ENCODE measurements around the gene IDI2. TPM values are rescaled to one million over a fixed set of nuclear protein-coding genes. Genes with fewer than 3 reads are reported as not detected.
"Not testable (repeated sequence)": the region's sequence is repeated elsewhere in the genome, so short reads cannot be mapped to it uniquely, and the experiment has no call there.

IDI2 gene
- total and polyA plus RNA-seq, 12 donors: 0.07 to 1.2 (median 0.44) TPM; not detected in 4

GRCh38 chr10:1010703-1011102 lies 15.0 kb downstream of the IDI2 start:
- intact Hi-C loops (cut with DNase I): no loop called here
- ATAC-seq: no peak
- H3K27ac ChIP-seq: no peak overlapping the region
- peaks cover 3 to 100% (median 80%) of the 10 kb centered on the region in 9 donors for H3K36me3 ChIP-seq
- no peak overlapping the region for H3K4me3 ChIP-seq
- no peaks in the 10 kb centered on the region for H3K9me3 ChIP-seq
- no peak for DNase-seq
- 92 to 93% methylated on average over 7 of the region's 7 CpGs for WGBS, 2 donors
- no peaks in the 10 kb centered on the region for H3K27me3 ChIP-seq
- TF ChIP-seq, protein P1, sequence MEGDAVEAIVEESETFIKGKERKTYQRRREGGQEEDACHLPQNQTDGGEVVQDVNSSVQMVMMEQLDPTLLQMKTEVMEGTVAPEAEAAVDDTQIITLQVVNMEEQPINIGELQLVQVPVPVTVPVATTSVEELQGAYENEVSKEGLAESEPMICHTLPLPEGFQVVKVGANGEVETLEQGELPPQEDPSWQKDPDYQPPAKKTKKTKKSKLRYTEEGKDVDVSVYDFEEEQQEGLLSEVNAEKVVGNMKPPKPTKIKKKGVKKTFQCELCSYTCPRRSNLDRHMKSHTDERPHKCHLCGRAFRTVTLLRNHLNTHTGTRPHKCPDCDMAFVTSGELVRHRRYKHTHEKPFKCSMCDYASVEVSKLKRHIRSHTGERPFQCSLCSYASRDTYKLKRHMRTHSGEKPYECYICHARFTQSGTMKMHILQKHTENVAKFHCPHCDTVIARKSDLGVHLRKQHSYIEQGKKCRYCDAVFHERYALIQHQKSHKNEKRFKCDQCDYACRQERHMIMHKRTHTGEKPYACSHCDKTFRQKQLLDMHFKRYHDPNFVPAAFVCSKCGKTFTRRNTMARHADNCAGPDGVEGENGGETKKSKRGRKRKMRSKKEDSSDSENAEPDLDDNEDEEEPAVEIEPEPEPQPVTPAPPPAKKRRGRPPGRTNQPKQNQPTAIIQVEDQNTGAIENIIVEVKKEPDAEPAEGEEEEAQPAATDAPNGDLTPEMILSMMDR (IDR thresholded peaks at IDR 0.05): no peak
- H3K4me1 ChIP-seq: no peaks in the 10 kb centered on the region

GRCh38 chr10:1009947-1010346 lies 15.7 kb downstream of the IDI2 start:
- DNase-seq; H3K4me3 ChIP-seq; ATAC-seq; H3K4me1 ChIP-seq; H3K27me3 ChIP-seq; H3K9me3 ChIP-seq; intact Hi-C loops (cut with DNase I); H3K27ac ChIP-seq: not testable (repeated sequence)
- 60 to 68% methylated on average over 7 to 8 of the region's 8 CpGs for WGBS, 2 donors
- H3K36me3 ChIP-seq: peaks cover 3 to 100% (median 84%) of the 10 kb centered on the region in 9 donors

DNA sequence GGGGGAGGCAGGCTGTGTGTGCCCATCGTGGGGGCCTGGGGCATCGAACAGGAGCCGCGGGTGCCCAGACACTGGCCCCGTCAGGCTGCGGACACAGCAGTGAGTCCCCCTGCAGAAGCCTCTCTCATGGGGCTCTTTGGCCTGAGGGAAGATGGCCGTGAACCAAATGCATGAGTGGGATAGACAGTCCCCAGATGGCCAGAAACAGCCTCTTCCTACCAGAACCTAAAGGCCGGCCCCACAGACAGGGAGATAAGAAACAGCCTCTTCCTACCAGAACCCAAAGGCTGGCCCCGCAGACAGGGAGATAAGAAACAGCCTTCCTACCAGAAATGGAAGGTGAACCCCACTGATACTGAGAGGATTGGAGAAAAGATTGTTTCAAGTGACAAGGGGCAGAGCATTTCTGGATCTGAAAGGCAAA lies 16.6 kb downstream of the IDI2 start:
- intact Hi-C loops (cut with DNase I): no loop called here
- H3K9me3 ChIP-seq: no peaks in the 10 kb centered on the region
- TF ChIP-seq, protein P1 (IDR thresholded peaks at IDR 0.05): no peak
- H3K4me1 ChIP-seq: no peaks in the 10 kb centered on the region
- DNase-seq (no peak), ATAC-seq (no peak)
- peaks cover 6 to 100% (median 86%) of the 10 kb centered on the region in 9 donors for H3K36me3 ChIP-seq
- WGBS, 2 donors: 74 to 83% methylated on average over 9 of the region's 9 CpGs
- no peak overlapping the region for H3K27ac ChIP-seq
- H3K4me3 ChIP-seq: no peak overlapping the region
- H3K27me3 ChIP-seq: no peaks in the 10 kb centered on the region

- TF ChIP-seq, protein P1 (IDR thresholded peaks at IDR 0.05): no peak
- intact Hi-C loops (cut with DNase I): no loop called here
- Histone ChIP-seq H3K27ac (no peak overlapping the region), H3K4me1 (no peaks in the 10 kb centered on the region), H3K9me3 (peaks cover 0 to 11% (median 5%) of the 10 kb centered on the region in 11 donors), H3K27me3 (no peaks in the 10 kb centered on the region), H3K4me3 (no peak overlapping the region), H3K36me3 (peaks cover 10 to 100% (median 86%) of the 10 kb centered on the region in 9 donors)
- 68 to 79% methylated on average over 10 of the region's 10 CpGs for WGBS, 2 donors
- ATAC-seq: no peak
- DNase-seq: no peak
These were observed 18.1 kb downstream of the IDI2 start for GRCh38 chr10:1007583-1007982.

DNA sequence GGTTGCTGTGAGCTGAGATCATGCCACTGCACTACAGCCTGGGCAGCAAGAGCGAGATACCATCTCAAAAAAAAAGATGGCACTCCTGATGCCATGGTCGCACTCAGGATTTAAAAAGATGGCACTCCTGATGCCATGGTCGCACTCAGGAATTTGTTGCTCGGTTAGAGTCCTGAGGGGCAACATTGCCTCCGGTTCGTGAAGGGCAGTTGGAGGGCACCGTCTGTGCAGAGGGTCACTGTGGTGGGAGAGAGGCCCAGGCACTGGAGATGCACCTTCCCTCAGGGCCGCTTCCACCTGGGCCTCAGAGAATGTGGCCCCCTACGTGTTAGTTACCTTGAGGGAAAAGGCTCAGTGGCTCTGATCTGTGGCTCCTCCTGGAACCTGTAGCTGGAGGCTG lies 19.1 kb downstream of the IDI2 start:
- DNase-seq (no peak), ATAC-seq (no peak)
- peaks cover 10 to 100% (median 86%) of the 10 kb centered on the region in 9 donors for H3K36me3 ChIP-seq
- no peak overlapping the region for H3K4me3 ChIP-seq
- no peaks in the 10 kb centered on the region for H3K4me1 ChIP-seq
- H3K27me3 ChIP-seq: no peaks in the 10 kb centered on the region
- H3K9me3 ChIP-seq: peaks cover 0 to 21% (median 12%) of the 10 kb centered on the region in 11 donors
- 96 to 98% methylated on average over 9 of the region's 9 CpGs for WGBS, 2 donors
- intact Hi-C loops (cut with DNase I): no loop called here
- TF ChIP-seq, protein P1 (IDR thresholded peaks at IDR 0.05): no peak
- no peak overlapping the region for H3K27ac ChIP-seq
